ENCODE data around the gene HEATR1.
"Not testable (repeated sequence)": the region's sequence is repeated elsewhere in the genome, so short reads cannot be mapped to it uniquely, and the experiment has no call there.

HEATR1 gene

DNA sequence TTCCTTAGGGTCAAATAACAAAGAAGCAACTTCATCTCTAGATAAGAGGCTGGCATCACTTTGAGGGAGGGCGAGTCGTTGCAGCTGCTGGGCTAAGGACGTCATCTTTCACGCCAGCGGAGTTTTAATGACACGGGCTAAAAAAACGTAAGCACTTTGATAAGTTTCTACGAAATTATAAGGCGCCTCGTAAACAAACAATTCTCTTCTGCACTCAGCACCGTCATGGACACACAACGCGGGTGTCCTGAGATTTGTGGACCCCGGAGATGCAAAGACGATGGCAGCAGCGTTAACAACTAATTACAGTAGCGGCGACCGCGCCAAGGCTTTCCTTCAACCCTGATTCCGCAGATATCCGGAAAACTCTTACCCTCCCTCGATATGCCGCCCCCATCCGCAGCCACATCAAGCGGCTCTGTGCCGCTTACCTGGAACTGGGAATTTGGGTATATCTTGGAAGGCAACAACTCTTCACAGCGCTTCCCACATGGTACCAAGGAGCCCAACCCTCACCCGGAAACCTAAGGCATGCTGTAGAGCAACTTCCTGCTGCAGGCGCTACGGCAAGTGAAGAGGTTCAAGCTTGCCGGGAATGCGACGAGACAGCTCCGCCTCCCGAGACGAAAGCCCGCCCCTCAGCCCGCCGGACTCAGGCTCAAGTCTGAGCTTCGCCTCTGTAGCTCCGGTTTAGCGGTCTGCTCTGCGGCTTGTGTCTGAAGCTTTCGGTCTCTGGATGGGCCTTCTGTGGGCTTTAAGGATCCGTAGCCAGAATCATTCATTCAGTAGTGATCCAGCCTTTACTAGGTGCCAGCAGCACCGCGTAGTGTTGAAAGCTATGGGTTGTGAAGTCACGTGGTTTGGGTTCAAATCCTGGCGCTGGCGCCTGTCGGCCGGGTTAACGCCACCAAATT is at the start of gene HEATR1:
HEATR1 (minus strand) TSS at position 526 of the 914 bp plus-strand sequence; CDS start at position 105, 421 bp downstream.
- DNase-seq = peak; percentile 85 to 88

GRCh38 chr1:236645016-236645680 is 40.8 kb upstream of the HEATR1 start:
- no peak for DNase-seq

DNA sequence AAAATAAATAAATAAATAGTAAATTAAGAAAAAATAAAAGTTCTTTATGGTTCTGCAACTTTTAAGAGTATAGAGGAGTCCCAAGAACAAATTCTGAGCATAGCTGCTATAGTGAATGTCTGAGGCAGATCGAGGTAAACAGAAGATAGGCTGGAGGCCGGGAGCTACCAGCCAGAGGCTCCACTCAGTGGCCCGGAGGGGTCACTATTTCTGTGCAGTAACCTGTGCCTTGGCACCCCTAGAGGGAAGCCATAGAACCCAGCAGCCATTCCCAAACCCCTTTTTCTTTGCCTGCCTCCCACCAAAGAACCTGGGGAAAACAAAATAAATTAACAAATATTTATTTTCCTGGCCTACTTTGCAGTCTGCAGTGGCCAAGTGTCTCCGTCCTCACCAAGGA is 38.4 kb upstream of the HEATR1 start:
- no peak for DNase-seq

- no peak for DNase-seq
Measured at GRCh38 chr1:236639686-236640085, 35.4 kb upstream of the HEATR1 start.

- no peak for DNase-seq
Measured at GRCh38 chr1:236638945-236639344, 34.6 kb upstream of the HEATR1 start.

GRCh38 chr1:236636017-236636416 is 31.7 kb upstream of the HEATR1 start:
- no peak for DNase-seq

- DNase-seq = no peak
Measured at GRCh38 chr1:236627727-236628408, 23.6 kb upstream of the HEATR1 start.

DNA sequence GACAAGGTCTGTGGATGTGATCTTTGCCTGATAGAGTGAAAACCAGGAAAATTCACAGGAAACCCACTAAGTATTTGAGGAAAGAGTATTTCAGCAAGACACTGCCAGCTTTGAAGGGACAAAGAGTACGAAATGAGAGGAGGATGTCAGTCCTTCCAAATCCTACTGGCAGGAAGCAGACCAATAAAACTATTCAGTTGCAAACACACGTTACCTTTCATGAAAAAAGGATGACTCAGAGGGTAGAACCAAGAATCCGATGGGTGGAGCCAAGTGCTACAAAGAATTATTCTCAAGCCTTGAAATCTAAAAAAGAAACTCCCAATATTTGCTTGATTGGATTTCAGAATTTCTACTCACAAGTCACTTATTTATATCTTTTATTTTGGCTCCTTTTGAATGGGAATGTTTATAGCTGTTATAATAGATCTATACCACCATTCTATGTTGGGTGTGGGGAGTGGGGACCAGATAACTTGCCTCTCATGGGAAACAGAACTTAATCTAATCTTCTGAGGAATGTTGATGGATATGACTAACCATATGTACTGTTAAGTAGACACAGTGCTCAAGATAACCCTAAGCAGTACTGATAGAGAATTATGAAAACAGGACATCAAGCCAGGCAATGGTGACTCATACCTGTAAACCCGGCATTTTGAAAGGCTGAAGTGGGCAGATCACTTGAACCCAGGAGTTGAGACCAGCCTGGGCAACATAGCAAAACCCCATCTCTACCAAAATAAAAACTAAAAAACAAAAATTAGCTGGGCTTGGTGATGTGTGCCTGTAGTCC is 19.3 kb upstream of the HEATR1 start:
- no peak for DNase-seq

DNA sequence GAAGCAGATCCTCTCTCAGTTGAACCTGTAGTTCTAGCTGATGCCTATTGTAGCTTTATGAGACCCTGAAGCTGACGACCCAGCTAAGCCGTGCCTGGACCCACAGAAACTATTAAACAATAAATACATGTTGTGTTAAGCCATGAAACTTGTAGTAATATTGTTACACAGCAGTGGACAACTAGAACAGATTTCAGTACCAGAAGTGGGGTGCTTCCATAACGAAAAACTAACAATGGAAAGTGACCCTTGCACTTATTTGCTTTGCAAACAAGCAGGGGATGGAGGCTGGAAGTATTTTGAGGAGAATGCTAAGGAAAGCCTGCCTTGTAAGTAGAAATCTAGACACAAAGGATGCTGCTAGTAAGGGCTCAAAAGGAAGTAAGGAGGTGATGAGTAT is 18.1 kb upstream of the HEATR1 start:
- no peak for DNase-seq

DNA sequence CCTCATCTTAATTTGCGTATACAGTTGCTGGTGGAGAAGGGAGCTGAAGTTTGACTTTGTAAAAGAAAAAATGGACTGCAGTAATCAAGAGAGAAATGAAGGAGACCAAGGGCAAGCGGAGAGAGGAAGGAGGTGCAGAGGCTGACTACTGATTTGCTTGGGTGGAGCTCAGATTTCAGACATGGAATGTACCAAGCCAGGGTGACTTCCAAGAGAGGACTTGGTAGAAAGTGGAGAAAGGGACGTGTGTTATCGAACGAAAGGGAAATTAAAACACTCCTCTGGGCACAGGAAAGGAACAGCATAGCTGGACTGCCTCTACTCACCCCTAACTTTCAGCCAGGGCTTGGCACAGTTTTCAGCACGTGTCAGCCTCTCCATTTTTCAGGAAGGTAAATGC is 15.1 kb upstream of the HEATR1 start:
- no peak for DNase-seq

DNA sequence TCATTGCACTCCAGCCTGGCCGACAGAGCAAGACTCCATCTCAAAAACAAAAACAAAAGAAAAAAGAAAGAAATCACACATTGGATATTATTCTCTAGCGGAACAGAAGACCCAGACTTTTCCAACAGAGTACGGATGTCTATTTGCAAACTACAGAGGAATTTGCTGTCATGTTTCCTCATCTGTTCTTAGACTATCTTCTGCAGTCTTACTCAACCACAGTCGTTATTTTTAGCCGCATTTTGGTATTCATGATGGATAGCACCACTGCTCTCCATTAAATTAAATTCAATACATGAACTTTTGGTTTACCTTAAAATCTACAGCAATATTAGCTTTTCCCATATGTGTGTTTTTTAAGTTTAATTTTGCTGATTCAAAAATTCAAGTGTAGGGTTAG is 14.2 kb upstream of the HEATR1 start:
- no peak for DNase-seq

DNA sequence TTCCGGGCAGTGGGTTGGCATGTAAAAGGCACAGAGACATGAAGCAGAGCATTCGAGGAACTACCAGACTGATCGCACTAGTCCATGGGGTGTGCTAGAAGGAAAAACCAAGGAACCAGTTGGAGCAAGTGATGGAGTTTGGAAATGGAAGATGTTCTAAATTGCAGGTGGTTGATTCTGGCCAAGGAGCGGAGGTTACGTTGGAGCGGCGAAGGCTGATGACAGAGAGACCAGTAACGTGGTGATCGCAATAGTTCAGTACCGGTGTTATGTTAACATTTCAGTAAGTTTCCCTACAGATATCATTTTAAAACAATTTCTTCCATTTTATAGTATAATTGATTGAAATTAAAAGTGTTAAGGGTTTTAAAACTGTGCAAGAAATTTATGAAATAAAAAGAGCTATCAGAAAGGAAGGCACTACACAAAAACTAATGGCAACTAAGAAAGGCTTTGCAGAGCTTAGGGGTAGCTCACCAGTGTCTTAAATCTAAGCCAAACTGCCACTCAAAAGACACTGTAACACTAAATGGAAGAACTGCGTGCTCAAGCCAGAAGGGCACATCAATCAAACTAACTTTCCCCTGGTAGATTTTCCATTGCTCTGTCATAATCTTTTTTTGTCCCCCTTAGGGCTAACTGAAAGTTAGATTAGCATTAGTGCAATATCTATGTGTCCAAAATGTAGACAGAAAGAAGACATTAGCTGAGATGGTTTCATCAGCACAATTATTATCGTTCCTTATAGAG is 11.3 kb upstream of the HEATR1 start:
- no peak for DNase-seq

DNA sequence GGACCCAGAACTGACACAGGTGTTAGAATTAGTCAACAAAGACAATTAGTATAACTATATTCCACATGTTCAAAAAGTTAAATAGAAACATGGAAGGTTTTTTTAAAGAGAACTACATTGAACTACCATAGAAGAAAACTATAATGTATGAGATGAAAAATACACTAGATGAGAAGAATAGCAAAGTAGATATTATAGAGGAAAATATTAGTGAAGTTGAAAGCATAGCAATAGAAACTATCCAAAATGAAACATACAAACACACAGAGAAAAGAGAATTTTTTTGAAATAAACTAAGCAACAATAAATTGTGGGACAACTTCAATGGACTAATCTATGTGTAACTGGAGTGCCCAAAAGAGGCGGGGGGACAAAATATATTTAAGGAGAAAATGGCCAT is 8.0 kb upstream of the HEATR1 start:
- no peak for DNase-seq

GRCh38 chr1:236608930-236609726 is 4.8 kb upstream of the HEATR1 start:
- no peak for DNase-seq

GRCh38 chr1:236607597-236607996 is 3.3 kb upstream of the HEATR1 start:
- not testable (repeated sequence) for DNase-seq

DNA sequence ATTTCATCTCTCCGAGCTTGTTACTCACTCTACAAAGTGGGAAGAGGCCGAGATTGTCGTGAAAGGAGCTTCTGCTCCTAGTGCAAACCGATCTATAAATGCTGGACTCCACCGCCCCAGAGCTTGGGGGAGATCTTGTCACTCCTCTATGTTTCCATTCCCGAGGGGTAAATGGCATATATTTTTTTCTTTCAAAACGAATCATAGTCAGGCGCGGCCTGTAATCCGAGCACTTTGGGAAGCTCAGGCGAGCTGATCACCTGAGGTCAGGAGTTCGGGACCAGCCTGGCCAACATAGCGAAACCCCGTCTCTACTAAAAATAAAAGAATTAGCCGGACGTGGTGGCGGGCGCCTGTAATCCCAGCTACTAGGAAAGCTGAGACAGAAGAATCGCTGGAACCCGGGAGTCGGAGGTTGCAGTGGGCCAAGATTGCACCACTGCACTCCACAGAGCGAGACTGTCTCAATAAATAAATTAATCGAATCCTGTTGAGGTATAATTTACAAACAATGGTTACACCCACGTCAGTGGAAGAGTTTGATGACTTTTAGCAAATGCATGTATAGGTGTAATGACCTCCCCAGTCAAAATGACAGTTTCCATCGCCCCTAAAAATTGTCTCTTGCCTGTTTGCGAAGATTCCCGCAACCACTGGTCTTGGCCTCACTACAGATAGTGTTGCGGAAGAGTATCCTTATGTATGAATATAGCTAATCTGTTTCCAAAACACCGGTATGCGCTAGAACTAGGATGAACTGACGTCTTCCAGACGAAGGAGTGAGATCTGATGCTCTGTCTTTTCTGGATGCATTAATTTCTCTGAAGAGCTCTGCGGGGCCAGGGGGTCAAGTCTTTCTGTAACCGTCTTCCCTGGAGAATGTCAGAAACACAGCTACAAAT is 840 bp upstream of the HEATR1 start:
- no peak for DNase-seq

DNA sequence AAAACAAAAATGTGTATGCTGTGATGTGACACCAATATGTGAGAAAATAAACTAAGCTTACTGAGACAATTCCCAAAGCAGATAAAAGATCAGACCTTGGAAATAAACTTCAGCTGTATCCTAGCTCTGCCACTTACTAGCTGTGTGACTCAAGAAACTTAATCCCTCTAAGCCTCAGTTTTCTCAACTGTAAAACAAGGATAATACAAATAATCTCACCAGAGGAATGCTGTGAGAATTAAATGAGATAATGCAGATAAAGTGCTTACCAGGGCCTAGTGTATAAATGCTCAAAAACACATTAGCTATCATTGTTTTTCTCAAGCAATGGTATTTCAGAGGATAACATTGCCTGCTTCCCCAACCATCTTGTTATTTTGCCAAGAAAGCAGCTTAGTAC is 2.1 kb downstream of the HEATR1 start:
- DNase-seq = no peak

GRCh38 chr1:236590553-236591150 is 13.7 kb downstream of the HEATR1 start:
- no peak for DNase-seq

- DNase-seq = no peak
Measured at GRCh38 chr1:236589531-236589930, 14.8 kb downstream of the HEATR1 start.

GRCh38 chr1:236581528-236581927 is 22.8 kb downstream of the HEATR1 start:
- DNase-seq = no peak

Measured in CD4-positive, alpha-beta T cell treated with Interleukin-4 for 1 hour (primary cell).